Activated CD8-positive, alpha-beta T cell treated with anti-CD3 and anti-CD28 coated beads, Interleukin-2, amount 10 ng/mL, durations not matched to agents 7 days and 5 days (primary cell): ENCODE measurements around the gene CDH4. TPM values are rescaled to one million over a fixed set of nuclear protein-coding genes. Genes with fewer than 3 reads are reported as not detected.

Experiments
- ATAC-seq: fragments of 150-1000 bp; cut with Tn5 transposase; one replicate; pipeline ENCODE4 v1.10.0; 2021; ENCODE audit warnings: moderate library complexity
- CTCF ChIA-PET: fragments of 350-600 bp; sonication (Branson Sonifier 250); formaldehyde crosslinking; loops from one replicate; lab custom pipeline; 2021; ENCODE audit warnings: antibody characterized with exemption; lab: Charles Lee
- POLR2A ChIA-PET: fragments of 350-600 bp; sonication (Branson Sonifier 250); formaldehyde crosslinking; loops from one replicate; lab custom pipeline; 2021; ENCODE audit warnings: antibody characterized with exemption; lab: Charles Lee
- DNase-seq: peaks from one replicate; pipeline ENCODE4 v3.0.0-alpha.2; 2020
- H3K27ac Mint-ChIP-seq: one replicate; pipeline ENCODE4 v1.8.0; 2021; ENCODE audit warnings: mild to moderate bottlenecking, mixed read lengths
- H3K27me3 Mint-ChIP-seq: one replicate; pipeline ENCODE4 v1.8.0; 2021; ENCODE audit warnings: low read depth, mixed read lengths
- H3K36me3 Mint-ChIP-seq: one replicate; pipeline ENCODE4 v1.8.0; 2021; ENCODE audit warnings: low read depth, mixed read lengths
- H3K4me1 Mint-ChIP-seq: one replicate; pipeline ENCODE4 v1.8.0; 2021; ENCODE audit warnings: low read depth, mixed read lengths
- H3K4me3 Mint-ChIP-seq: one replicate; pipeline ENCODE4 v1.8.0; 2021; ENCODE audit warnings: mild to moderate bottlenecking, mixed read lengths
- H3K9me3 Mint-ChIP-seq: one replicate; pipeline ENCODE4 v1.8.0; 2022; ENCODE audit warnings: mixed read lengths; ENCODE audit not compliant: insufficient read depth
- total RNA-seq, 2 experiments: library from RNA; stranded (reverse); gene quantifications; one replicate each; pipeline ENCODE4 v1.2.3, GENCODE V29; 2021

The CDH4 gene
- total RNA-seq, 2 experiments from 2014 or later, result 0.05 to 0.13 TPM

GRCh38 chr20:61746147-61746646, 494.1 kb downstream of the CDH4 start:
- H3K36me3 Mint-ChIP-seq, result no peaks in the 10 kb centered on the region
- peaks cover 2% of the 10 kb centered on the region for H3K27me3 Mint-ChIP-seq
- no peak overlapping the region for H3K4me3 Mint-ChIP-seq
- ATAC-seq (no peak), DNase-seq (no peak)
- H3K4me1 Mint-ChIP-seq, result no peaks in the 10 kb centered on the region
- H3K27ac Mint-ChIP-seq, result no peak overlapping the region
- H3K9me3 Mint-ChIP-seq, result peaks cover 7% of the 10 kb centered on the region
- ChIA-PET CTCF (no interaction called here), POLR2A (no interaction called here)

GRCh38 chr20:61746781-61747180, 494.7 kb downstream of the CDH4 start:
- ATAC-seq (no peak), DNase-seq (no peak)
- no peaks in the 10 kb centered on the region for H3K4me1 Mint-ChIP-seq
- peaks cover 2% of the 10 kb centered on the region for H3K27me3 Mint-ChIP-seq
- H3K36me3 Mint-ChIP-seq, result no peaks in the 10 kb centered on the region
- ChIA-PET POLR2A (no interaction called here), CTCF (no interaction called here)
- peaks cover 7% of the 10 kb centered on the region for H3K9me3 Mint-ChIP-seq
- no peak overlapping the region for H3K27ac Mint-ChIP-seq
- no peak overlapping the region for H3K4me3 Mint-ChIP-seq

- ChIA-PET POLR2A (no interaction called here), CTCF (no interaction called here)
- Mint-ChIP-seq H3K4me1 (no peaks in the 10 kb centered on the region), H3K4me3 (no peak overlapping the region), H3K27ac (no peak overlapping the region), H3K36me3 (no peaks in the 10 kb centered on the region), H3K9me3 (peaks cover 7% of the 10 kb centered on the region), H3K27me3 (peaks cover 2% of the 10 kb centered on the region)
- DNase-seq (no peak), ATAC-seq (no peak)
Observed at GRCh38 chr20:61748376-61748775, 496.3 kb downstream of the CDH4 start.

GRCh38 chr20:61749406-61750075, 497.5 kb downstream of the CDH4 start:
- ChIA-PET POLR2A (no interaction called here), CTCF (no interaction called here)
- no peak overlapping the region for H3K27ac Mint-ChIP-seq
- no peak for ATAC-seq
- DNase-seq, result no peak
- peaks cover 7% of the 10 kb centered on the region for H3K9me3 Mint-ChIP-seq
- H3K4me3 Mint-ChIP-seq, result no peak overlapping the region
- H3K4me1 Mint-ChIP-seq, result no peaks in the 10 kb centered on the region
- H3K36me3 Mint-ChIP-seq, result no peaks in the 10 kb centered on the region
- peaks cover 2% of the 10 kb centered on the region for H3K27me3 Mint-ChIP-seq

- Mint-ChIP-seq H3K4me1 (no peaks in the 10 kb centered on the region), H3K36me3 (no peaks in the 10 kb centered on the region), H3K9me3 (peaks cover 7% of the 10 kb centered on the region), H3K4me3 (no peak overlapping the region), H3K27ac (no peak overlapping the region), H3K27me3 (peaks cover 2% of the 10 kb centered on the region)
- ChIA-PET POLR2A (no interaction called here), CTCF (no interaction called here)
- ATAC-seq (no peak), DNase-seq (no peak)
Observed at GRCh38 chr20:61750093-61750492, 498.0 kb downstream of the CDH4 start.

- ChIA-PET CTCF (no interaction called here), POLR2A (no interaction called here)
- Mint-ChIP-seq H3K27me3 (peaks cover 2% of the 10 kb centered on the region), H3K27ac (no peak overlapping the region), H3K4me3 (no peak overlapping the region), H3K36me3 (no peaks in the 10 kb centered on the region), H3K4me1 (no peaks in the 10 kb centered on the region), H3K9me3 (peaks cover 7% of the 10 kb centered on the region)
- DNase-seq (no peak), ATAC-seq (no peak)
Observed at GRCh38 chr20:61752576-61752975, 500.5 kb downstream of the CDH4 start.

- H3K4me1 Mint-ChIP-seq, result no peaks in the 10 kb centered on the region
- no peak overlapping the region for H3K4me3 Mint-ChIP-seq
- H3K9me3 Mint-ChIP-seq, result peaks cover 7% of the 10 kb centered on the region
- POLR2A ChIA-PET, result no interaction called here
- no peaks in the 10 kb centered on the region for H3K36me3 Mint-ChIP-seq
- DNase-seq (no peak), ATAC-seq (no peak)
- CTCF ChIA-PET, result no interaction called here
- H3K27ac Mint-ChIP-seq, result no peak overlapping the region
- H3K27me3 Mint-ChIP-seq, result peaks cover 2% of the 10 kb centered on the region
Observed at GRCh38 chr20:61753316-61753942, 501.4 kb downstream of the CDH4 start.

GRCh38 chr20:61753987-61754956, 502.2 kb downstream of the CDH4 start:
- Mint-ChIP-seq H3K4me1 (no peaks in the 10 kb centered on the region), H3K4me3 (no peak overlapping the region), H3K27ac (no peak overlapping the region), H3K9me3 (peaks cover 7% of the 10 kb centered on the region), H3K36me3 (no peaks in the 10 kb centered on the region), H3K27me3 (peaks cover 2% of the 10 kb centered on the region)
- POLR2A ChIA-PET, result no interaction called here
- CTCF ChIA-PET, result no interaction called here
- ATAC-seq, result no peak
- no peak for DNase-seq

- Mint-ChIP-seq H3K4me3 (no peak overlapping the region), H3K4me1 (no peaks in the 10 kb centered on the region), H3K36me3 (no peaks in the 10 kb centered on the region), H3K27ac (no peak overlapping the region), H3K9me3 (peaks cover 6% of the 10 kb centered on the region), H3K27me3 (peaks cover 2% of the 10 kb centered on the region)
- ATAC-seq (no peak), DNase-seq (no peak)
- ChIA-PET POLR2A (no interaction called here), CTCF (no interaction called here)
Observed at GRCh38 chr20:61754976-61755778, 503.1 kb downstream of the CDH4 start.

- ChIA-PET CTCF (no interaction called here), POLR2A (no interaction called here)
- H3K27me3 Mint-ChIP-seq, result no peaks in the 10 kb centered on the region
- no peak overlapping the region for H3K4me3 Mint-ChIP-seq
- no peaks in the 10 kb centered on the region for H3K9me3 Mint-ChIP-seq
- no peaks in the 10 kb centered on the region for H3K36me3 Mint-ChIP-seq
- no peak overlapping the region for H3K27ac Mint-ChIP-seq
- no peak for DNase-seq
- ATAC-seq, result no peak
- no peaks in the 10 kb centered on the region for H3K4me1 Mint-ChIP-seq
Observed at GRCh38 chr20:61755971-61756845, 504.1 kb downstream of the CDH4 start.
